ENCODE results near the gene SLC39A11.

DNA sequence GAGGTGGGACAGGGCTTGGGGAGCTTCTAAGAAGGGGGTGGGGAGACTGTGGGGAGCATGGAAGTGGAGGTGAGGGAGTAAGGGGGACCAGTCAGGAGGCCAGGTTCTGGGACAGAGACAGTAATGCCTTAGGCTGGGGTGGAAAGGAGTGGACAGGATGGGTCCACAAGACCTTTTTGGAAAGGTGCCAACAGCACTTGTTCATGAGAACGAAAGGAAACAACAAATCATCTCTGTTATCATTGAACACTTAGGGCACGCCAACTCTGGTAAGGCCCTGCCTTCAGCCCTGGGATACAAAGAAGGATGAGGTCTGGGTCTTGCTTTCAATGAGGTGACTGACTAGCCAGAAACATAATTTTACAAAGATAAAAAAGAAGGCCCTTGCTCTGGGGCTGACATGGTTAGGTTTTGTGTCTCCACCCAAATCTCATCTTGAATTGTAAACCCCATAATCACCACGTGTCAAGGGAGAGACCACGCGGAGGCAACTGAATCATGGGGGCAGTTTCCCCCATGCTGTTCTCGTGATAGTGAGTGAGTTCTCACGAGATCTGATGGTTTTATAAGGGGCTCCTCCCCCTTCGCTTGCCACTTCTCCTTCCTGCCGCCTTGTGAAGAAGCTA, 113.8 kb downstream of the SLC39A11 start:
- TF ChIP-seq, protein P1, sequence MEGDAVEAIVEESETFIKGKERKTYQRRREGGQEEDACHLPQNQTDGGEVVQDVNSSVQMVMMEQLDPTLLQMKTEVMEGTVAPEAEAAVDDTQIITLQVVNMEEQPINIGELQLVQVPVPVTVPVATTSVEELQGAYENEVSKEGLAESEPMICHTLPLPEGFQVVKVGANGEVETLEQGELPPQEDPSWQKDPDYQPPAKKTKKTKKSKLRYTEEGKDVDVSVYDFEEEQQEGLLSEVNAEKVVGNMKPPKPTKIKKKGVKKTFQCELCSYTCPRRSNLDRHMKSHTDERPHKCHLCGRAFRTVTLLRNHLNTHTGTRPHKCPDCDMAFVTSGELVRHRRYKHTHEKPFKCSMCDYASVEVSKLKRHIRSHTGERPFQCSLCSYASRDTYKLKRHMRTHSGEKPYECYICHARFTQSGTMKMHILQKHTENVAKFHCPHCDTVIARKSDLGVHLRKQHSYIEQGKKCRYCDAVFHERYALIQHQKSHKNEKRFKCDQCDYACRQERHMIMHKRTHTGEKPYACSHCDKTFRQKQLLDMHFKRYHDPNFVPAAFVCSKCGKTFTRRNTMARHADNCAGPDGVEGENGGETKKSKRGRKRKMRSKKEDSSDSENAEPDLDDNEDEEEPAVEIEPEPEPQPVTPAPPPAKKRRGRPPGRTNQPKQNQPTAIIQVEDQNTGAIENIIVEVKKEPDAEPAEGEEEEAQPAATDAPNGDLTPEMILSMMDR (conservative IDR thresholded peaks at IDR 0.05 in 1 of 2, IDR thresholded peaks at IDR 0.05 in 1 of 2; ENCODE audit: low read depth in 1 of 2, low read length in 2 of 2) = no peak
- TF ChIP-seq EZH2 (IDR thresholded peaks at IDR 0.05; ENCODE audit: low read length, missing control alignments) = no peak

Data from fibroblast of lung (primary cell).